PC-9 (cell line): ENCODE data around the gene PGC. TPM values are rescaled to one million over a fixed set of nuclear protein-coding genes. Genes with fewer than 3 reads are reported as not detected.
A peak's percentile ranks its signal among the peaks of the same experiment; 100 is the strongest.

Source experiments
- BruUV-seq: library from RNA; stranded (reverse); fragments of 400-500 nt; replicated peaks from 2 replicates; lab custom pipeline; 2021; lab: Mats Ljungman, UMichigan
- CTCF ChIA-PET: fragments of 300-600 bp; sonication (Branson Sonifier 250); formaldehyde crosslinking; loops from one replicate; lab custom pipeline; 2022; ENCODE audit warnings: antibody characterized with exemption; lab: Charles Lee
- POLR2A ChIA-PET: fragments of 300-600 bp; sonication (Branson Sonifier 250); formaldehyde crosslinking; loops from one replicate; lab custom pipeline; 2022; ENCODE audit warnings: antibody characterized with exemption; ENCODE audit not compliant: unreplicated experiment; lab: Charles Lee
- DNase-seq, 2 experiments: peaks; one replicate each; pipeline versions ENCODE4 v3.0.0 to v3.0.0-alpha.2; 2015 to 2022; ENCODE audit warnings: mixed read lengths in 1 of 2
- H2AFZ ChIP-seq: fragments of 200-600 bp; sonication (generic); 2 replicates; pipeline ENCODE4 v1.8.1; 2017; ENCODE audit warnings: antibody characterized with exemption
- H3F3A ChIP-seq: fragments of 200-600 bp; sonication (generic); 2 replicates; pipeline ENCODE4 v1.8.1; 2017; ENCODE audit warnings: antibody characterized with exemption, mild to moderate bottlenecking, low read depth; ENCODE audit not compliant: insufficient read depth
- H3K27ac ChIP-seq: fragments of 200-600 bp; sonication (generic); 2 replicates; pipeline ENCODE4 v1.6.1; 2016; ENCODE audit warnings: mixed run types
- H3K27me3 ChIP-seq: fragments of 200-600 bp; sonication (generic); 2 replicates; pipeline ENCODE4 v1.6.1; 2016; ENCODE audit warnings: low read depth, mixed run types; ENCODE audit not compliant: insufficient read depth
- H3K36me3 ChIP-seq: fragments of 200-600 bp; sonication (generic); 2 replicates; pipeline ENCODE4 v1.6.1; 2016; ENCODE audit warnings: low read depth, mixed run types
- H3K4me1 ChIP-seq: fragments of 200-600 bp; sonication (generic); replicated peaks from 2 replicates; pipeline ENCODE4 v1.6.1; 2016; ENCODE audit warnings: mixed run types; ENCODE audit not compliant: insufficient read depth
- H3K4me2 ChIP-seq: fragments of 200-600 bp; sonication (generic); 2 replicates; pipeline ENCODE4 v1.6.1; 2017; ENCODE audit warnings: mixed run types
- H3K4me3 ChIP-seq: fragments of 200-600 bp; sonication (generic); 2 replicates; pipeline ENCODE4 v1.6.1; 2016; ENCODE audit warnings: mixed run types
- H3K79me2 ChIP-seq: fragments of 200-600 bp; sonication (generic); 2 replicates; pipeline ENCODE4 v1.6.1; 2017; ENCODE audit warnings: low read depth, mixed run types
- H3K9me2 ChIP-seq: fragments of 200-600 bp; sonication (generic); 2 replicates; pipeline ENCODE4 v1.8.1; 2017; ENCODE audit warnings: mild to moderate bottlenecking; ENCODE audit not compliant: insufficient read depth
- H3K9me3 ChIP-seq: fragments of 200-600 bp; sonication (generic); 2 replicates; pipeline ENCODE4 v1.8.1; 2016; ENCODE audit warnings: low read depth; ENCODE audit not compliant: insufficient read depth
- H4K20me1 ChIP-seq: fragments of 200-600 bp; sonication (generic); 2 replicates; pipeline ENCODE4 v1.8.1; 2017; ENCODE audit not compliant: insufficient read depth
- EZH2 ChIP-seq: fragments of 200-600 bp; sonication (generic); IDR thresholded peaks from 2 replicates; pipeline ENCODE4 v1.8.0; 2017; ENCODE audit warnings: antibody characterized with exemption, low read depth
- intact Hi-C: fragments of 100-400 bp; cut with micrococcal nuclease; formaldehyde crosslinking; loops from one replicate; pipeline ENCODE4 v1.10.0; 2022; ENCODE audit not compliant: unreplicated experiment
- total RNA-seq: library from RNA; stranded (reverse); gene quantifications from 2 replicates; pipeline ENCODE4 v1.2.3, GENCODE V29; 2021
- TF ChIP-seq, protein P1 (sequence below): fragments of 200-600 bp; sonication (generic); conservative IDR thresholded peaks from 2 replicates; pipeline ENCODE4 v1.6.1; 2017; ENCODE audit warnings: mixed run types, antibody characterized with exemption, mild to moderate bottlenecking, moderate library complexity

The PGC gene
- total RNA-seq, 1 experiment from 2014 or later, result not detected

DNA sequence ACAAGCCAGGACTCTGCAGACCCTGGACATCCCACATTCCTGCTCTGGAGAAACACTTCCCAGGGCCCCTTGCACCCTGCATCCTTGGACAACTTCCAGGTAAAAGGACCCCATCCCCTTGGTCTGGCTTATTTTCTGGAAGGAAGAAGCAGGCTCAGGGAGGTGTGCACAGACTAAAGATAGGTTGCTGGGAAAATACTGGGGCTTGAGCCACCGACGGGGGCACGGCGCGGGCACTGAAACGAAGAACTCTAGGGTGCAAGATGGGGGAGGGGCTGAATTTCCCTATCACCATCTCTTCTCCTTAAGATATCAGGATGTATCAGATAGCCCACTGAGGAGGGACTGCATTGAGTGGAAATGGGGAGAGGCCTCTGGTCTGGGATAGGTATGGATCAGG, 31.7 kb upstream of the PGC start:
- peak overlapping the region; percentile 96 for H3K4me2 ChIP-seq
- no peaks in the 10 kb centered on the region for H4K20me1 ChIP-seq
- no peak overlapping the region for H3K27ac ChIP-seq
- no peaks in the 10 kb centered on the region for H3K27me3 ChIP-seq
- intact Hi-C loops, result no loop called here
- H3K9me3 ChIP-seq, result no peaks in the 10 kb centered on the region
- no peak for DNase-seq
- no peak for TF ChIP-seq EZH2
- TF ChIP-seq, protein P1, sequence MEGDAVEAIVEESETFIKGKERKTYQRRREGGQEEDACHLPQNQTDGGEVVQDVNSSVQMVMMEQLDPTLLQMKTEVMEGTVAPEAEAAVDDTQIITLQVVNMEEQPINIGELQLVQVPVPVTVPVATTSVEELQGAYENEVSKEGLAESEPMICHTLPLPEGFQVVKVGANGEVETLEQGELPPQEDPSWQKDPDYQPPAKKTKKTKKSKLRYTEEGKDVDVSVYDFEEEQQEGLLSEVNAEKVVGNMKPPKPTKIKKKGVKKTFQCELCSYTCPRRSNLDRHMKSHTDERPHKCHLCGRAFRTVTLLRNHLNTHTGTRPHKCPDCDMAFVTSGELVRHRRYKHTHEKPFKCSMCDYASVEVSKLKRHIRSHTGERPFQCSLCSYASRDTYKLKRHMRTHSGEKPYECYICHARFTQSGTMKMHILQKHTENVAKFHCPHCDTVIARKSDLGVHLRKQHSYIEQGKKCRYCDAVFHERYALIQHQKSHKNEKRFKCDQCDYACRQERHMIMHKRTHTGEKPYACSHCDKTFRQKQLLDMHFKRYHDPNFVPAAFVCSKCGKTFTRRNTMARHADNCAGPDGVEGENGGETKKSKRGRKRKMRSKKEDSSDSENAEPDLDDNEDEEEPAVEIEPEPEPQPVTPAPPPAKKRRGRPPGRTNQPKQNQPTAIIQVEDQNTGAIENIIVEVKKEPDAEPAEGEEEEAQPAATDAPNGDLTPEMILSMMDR, result no peak
- no peaks in the 10 kb centered on the region for H3K9me2 ChIP-seq
- peak overlapping the region; percentile 94 for H3K4me3 ChIP-seq
- peak overlapping the region; percentile 74; the same call in 1 of the 2 replicates for H2AFZ ChIP-seq
- no peaks in the 10 kb centered on the region for H3K36me3 ChIP-seq
- peaks cover 22% of the 10 kb centered on the region; the same call in 1 of the 2 replicates for H3F3A ChIP-seq
- POLR2A ChIA-PET, result no interaction called here
- BruUV-seq, result no TSS peak
- peaks cover 23% of the 10 kb centered on the region for H3K4me1 ChIP-seq
- CTCF ChIA-PET, result no interaction called here
- no peaks in the 10 kb centered on the region for H3K79me2 ChIP-seq

DNA sequence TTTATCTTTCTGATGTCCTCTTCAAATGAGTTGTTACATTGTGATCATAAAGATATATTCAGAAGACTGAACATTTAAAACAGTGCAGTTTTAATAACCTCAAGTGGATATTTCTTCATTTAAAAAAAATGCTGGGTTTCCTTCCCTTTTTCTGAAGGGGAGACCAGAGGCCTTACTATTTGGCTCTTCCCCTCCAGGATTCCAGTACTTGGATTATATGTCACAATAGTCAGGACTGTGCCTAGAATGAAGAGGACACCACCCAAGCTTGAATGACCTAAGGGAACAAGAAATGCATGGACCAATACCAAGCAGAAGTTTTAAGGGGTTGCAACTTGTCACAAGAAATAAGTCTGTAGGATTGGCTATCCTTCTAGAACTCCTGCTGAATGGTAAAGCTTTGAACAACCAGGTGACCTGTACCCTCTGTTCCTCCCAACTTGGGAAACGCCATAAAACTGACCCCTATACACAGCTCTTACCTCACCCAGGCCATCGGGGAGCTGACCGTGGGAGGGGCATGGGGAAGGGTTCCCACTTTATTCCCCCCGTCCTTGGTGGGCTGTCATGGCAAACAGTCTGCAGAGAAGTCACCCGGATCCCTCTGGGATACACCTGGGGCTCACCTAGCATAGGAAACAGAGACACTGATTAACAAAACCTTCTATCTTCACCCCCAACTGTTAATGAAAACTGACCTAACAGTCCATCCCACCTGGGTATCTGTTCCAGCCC, 30.5 kb upstream of the PGC start:
- no peak for DNase-seq
- H2AFZ ChIP-seq, result no peak overlapping the region
- H3K27me3 ChIP-seq, result no peaks in the 10 kb centered on the region
- BruUV-seq, result no TSS peak
- H4K20me1 ChIP-seq, result no peaks in the 10 kb centered on the region
- POLR2A ChIA-PET, result no interaction called here
- no peaks in the 10 kb centered on the region for H3K9me2 ChIP-seq
- no peak overlapping the region for H3K4me2 ChIP-seq
- H3K4me1 ChIP-seq, result peaks cover 18% of the 10 kb centered on the region
- H3K4me3 ChIP-seq, result no peak overlapping the region
- peaks cover 16% of the 10 kb centered on the region; the same call in 1 of the 2 replicates for H3F3A ChIP-seq
- no peak overlapping the region for H3K27ac ChIP-seq
- H3K36me3 ChIP-seq, result no peaks in the 10 kb centered on the region
- intact Hi-C loops, result no loop called here
- no peaks in the 10 kb centered on the region for H3K79me2 ChIP-seq
- TF ChIP-seq, protein P1, result no peak
- TF ChIP-seq EZH2, result no peak
- CTCF ChIA-PET, result interaction anchor here (0.6 kb wide), 1 partner anchor 41 kb away, joined by 4 read pairs; no protein-coding TSS in a partner anchor
- H3K9me3 ChIP-seq, result no peaks in the 10 kb centered on the region

DNA sequence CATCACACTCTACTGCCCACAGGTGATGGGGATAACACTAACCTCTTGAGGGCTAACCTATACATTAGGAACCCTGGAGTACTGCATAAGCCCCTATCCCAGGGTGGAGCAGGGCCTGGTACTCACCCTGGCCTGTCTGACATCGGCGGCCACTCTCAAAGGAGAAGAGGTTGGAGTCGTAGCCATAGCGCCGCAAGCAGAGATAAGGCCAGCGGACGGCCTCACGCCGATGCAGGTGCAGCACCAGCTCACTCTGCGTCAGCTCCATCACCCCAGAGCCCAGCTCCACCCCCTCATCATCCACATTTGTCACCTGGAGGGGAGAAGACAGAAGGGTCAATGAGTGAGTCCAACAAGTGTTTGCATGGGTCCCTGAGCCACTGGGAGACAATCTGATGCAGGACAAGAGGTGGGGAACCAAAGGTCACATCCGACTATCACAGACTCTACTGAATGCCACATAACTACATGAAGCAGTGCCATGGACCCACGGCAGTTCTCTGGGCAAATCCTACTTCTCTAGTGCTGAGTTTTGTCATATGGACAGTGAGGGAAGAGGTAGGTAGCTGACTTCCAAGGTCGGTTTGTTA, 28.2 kb upstream of the PGC start:
- BruUV-seq, result no TSS peak
- DNase-seq, result no peak

More for the DNA sequence above, 28.2 kb upstream of the PGC start:
- TF ChIP-seq, protein P1, result no peak
- no peak for TF ChIP-seq EZH2
- ChIA-PET CTCF (interaction anchor here (0.9 kb wide), 1 partner anchor 39 kb away, joined by 21 read pairs; no protein-coding TSS in a partner anchor), POLR2A (no interaction called here)
- Histone ChIP-seq H3K4me1 (peaks cover 7% of the 10 kb centered on the region; the same call in 1 of the 2 replicates), H4K20me1 (no peaks in the 10 kb centered on the region), H3K9me2 (no peaks in the 10 kb centered on the region), H3K4me3 (no peak overlapping the region), H3K4me2 (no peak overlapping the region), H3K27ac (no peak overlapping the region), H3K79me2 (no peaks in the 10 kb centered on the region), H3F3A (0 out of 2 replicates have a peak, but pooled peaks cover 3% of the 10 kb centered on the region), H3K9me3 (no peaks in the 10 kb centered on the region), H3K27me3 (no peaks in the 10 kb centered on the region), H2AFZ (no peak overlapping the region), H3K36me3 (no peaks in the 10 kb centered on the region)
- intact Hi-C loops, result no loop called here
